GM12891 (cell line): ENCODE data around the gene C16orf90.

Experiments used
- PAX5 ChIP-seq: IDR thresholded peaks from 2 replicates; pipeline ENCODE4 v1.6.1; 2011; ENCODE audit warnings: low read length, moderate library complexity, mild to moderate bottlenecking; ENCODE audit not compliant: insufficient read depth, severe bottlenecking
- POLR2A ChIP-seq: IDR thresholded peaks from 2 replicates; pipeline ENCODE4 v1.6.1; 2011; ENCODE audit warnings: low read depth, low read length, control low read depth
- POLR2AphosphoS5 ChIP-seq: IDR thresholded peaks from 2 replicates; pipeline ENCODE4 v1.6.1; 2011; ENCODE audit warnings: low read depth, low read length, control low read depth
- SPI1 ChIP-seq: IDR thresholded peaks from 2 replicates; pipeline ENCODE4 v1.6.1; 2011; ENCODE audit warnings: low read depth, low read length, control low read depth
- TAF1 ChIP-seq: IDR thresholded peaks from 2 replicates; pipeline ENCODE4 v1.6.1; 2011; ENCODE audit warnings: low read depth, low read length, control low read depth

GRCh38 chr16:3458278-3458851 lies 36.9 kb downstream of the C16orf90 start:
- no peak for TF ChIP-seq POLR2A
- TF ChIP-seq POLR2AphosphoS5 = no peak
- TF ChIP-seq TAF1 = no peak
- no peak for TF ChIP-seq SPI1
- no peak for TF ChIP-seq PAX5
